PFSK-1 (cell line): ENCODE data around the gene IPPK. TPM values are rescaled to one million over a fixed set of nuclear protein-coding genes. Genes with fewer than 3 reads are reported as not detected.
A peak's percentile ranks its signal among the peaks of the same experiment; 100 is the strongest.

Experiments
- FOXP2 ChIP-seq: optimal IDR thresholded peaks from 2 replicates; pipeline ENCODE3; 2011; ENCODE audit warnings: borderline replicate concordance, control low read depth, inconsistent platforms; ENCODE audit not compliant: insufficient read depth; ENCODE audit errors: extremely low read length, extremely low read depth
- POLR2AphosphoS5 ChIP-seq: IDR thresholded peaks from 2 replicates; pipeline ENCODE4 v1.6.1; 2012; ENCODE audit warnings: low read depth, mild to moderate bottlenecking, control low read depth, low read length, moderate library complexity
- SIN3A ChIP-seq: IDR thresholded peaks from 2 replicates; pipeline ENCODE4 v1.6.1; 2012; ENCODE audit warnings: mild to moderate bottlenecking, low read length, moderate library complexity, borderline replicate concordance; ENCODE audit not compliant: insufficient read depth
- TAF1 ChIP-seq: IDR thresholded peaks from 2 replicates; pipeline ENCODE4 v1.6.1; 2012; ENCODE audit warnings: low read length, control low read depth, borderline replicate concordance; ENCODE audit not compliant: insufficient read depth
- polyA plus RNA-seq: library from polyadenylated mRNA; unstranded; fragments of >200 nt; gene quantifications from one replicate; pipeline ENCODE4 v1.2.1, GENCODE V29; 2012; ENCODE audit warnings: low read depth, missing spikeins; ENCODE audit not compliant: insufficient read length
- TF ChIP-seq, protein P1 (sequence below), 2 experiments: IDR thresholded peaks; 2 replicates each; pipeline versions ENCODE4 v1.6.1 to v1.8.0; 2011 to 2012; ENCODE audit warnings: low read depth in 2 of 2, low read length in 2 of 2, control low read depth in 1 of 2, inconsistent platforms in 1 of 2, mild to moderate bottlenecking in 1 of 2, moderate library complexity in 1 of 2; ENCODE audit not compliant: insufficient read depth in 1 of 2

Gene IPPK, protein sequence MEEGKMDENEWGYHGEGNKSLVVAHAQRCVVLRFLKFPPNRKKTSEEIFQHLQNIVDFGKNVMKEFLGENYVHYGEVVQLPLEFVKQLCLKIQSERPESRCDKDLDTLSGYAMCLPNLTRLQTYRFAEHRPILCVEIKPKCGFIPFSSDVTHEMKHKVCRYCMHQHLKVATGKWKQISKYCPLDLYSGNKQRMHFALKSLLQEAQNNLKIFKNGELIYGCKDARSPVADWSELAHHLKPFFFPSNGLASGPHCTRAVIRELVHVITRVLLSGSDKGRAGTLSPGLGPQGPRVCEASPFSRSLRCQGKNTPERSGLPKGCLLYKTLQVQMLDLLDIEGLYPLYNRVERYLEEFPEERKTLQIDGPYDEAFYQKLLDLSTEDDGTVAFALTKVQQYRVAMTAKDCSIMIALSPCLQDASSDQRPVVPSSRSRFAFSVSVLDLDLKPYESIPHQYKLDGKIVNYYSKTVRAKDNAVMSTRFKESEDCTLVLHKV
- 9.3 TPM for polyA plus RNA-seq

DNA sequence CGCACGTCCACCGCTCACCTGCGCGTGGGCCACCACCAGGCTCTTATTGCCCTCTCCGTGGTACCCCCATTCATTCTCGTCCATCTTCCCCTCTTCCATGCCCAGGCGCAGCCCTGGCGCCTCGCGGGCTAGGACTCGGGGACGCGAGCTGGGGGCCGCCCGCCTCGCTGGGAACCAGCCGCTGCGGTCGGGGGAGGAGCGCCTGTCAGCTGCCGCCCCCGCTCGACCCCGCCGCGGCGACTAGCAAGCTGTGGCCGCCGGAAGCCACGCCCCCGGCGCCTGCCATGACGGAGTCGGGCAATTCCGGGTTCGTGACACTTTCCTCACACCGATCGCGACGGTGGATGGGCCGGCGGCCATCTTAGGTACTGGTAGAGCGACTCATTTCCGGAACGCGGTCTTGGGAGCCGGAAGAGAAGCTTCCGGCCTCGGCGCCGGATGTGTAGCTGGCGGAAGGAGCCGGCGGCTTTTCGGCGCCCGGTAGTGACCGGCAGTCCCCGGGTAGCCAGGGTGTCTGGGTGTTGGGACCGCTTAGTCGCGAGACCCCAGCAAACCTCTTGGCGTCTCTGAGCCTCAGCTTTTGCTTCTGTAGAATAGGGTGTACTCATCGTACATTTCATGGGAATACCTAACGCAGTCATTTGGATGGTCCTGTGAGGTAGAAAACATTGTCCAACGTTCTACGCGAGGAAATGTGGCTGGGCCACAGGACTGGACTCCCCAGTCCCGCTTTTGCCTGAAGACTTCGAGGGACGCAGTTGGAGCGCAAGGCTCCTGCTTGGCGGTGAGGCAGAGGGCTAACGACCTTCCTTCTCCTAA lies at the start of gene IPPK:
IPPK (minus strand) TSS at position 242 of the 819 bp plus-strand sequence; CDS start at position 99, 143 bp downstream.
- TF ChIP-seq SIN3A (peak; percentile 59; the same call in 1 of the 2 replicates), FOXP2 (peak; percentile 86), POLR2AphosphoS5 (peak; percentile 67), TAF1 (peak; percentile 89)
- TF ChIP-seq, protein P1, sequence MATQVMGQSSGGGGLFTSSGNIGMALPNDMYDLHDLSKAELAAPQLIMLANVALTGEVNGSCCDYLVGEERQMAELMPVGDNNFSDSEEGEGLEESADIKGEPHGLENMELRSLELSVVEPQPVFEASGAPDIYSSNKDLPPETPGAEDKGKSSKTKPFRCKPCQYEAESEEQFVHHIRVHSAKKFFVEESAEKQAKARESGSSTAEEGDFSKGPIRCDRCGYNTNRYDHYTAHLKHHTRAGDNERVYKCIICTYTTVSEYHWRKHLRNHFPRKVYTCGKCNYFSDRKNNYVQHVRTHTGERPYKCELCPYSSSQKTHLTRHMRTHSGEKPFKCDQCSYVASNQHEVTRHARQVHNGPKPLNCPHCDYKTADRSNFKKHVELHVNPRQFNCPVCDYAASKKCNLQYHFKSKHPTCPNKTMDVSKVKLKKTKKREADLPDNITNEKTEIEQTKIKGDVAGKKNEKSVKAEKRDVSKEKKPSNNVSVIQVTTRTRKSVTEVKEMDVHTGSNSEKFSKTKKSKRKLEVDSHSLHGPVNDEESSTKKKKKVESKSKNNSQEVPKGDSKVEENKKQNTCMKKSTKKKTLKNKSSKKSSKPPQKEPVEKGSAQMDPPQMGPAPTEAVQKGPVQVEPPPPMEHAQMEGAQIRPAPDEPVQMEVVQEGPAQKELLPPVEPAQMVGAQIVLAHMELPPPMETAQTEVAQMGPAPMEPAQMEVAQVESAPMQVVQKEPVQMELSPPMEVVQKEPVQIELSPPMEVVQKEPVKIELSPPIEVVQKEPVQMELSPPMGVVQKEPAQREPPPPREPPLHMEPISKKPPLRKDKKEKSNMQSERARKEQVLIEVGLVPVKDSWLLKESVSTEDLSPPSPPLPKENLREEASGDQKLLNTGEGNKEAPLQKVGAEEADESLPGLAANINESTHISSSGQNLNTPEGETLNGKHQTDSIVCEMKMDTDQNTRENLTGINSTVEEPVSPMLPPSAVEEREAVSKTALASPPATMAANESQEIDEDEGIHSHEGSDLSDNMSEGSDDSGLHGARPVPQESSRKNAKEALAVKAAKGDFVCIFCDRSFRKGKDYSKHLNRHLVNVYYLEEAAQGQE (IDR thresholded peaks at IDR 0.05; ENCODE audit: insufficient read depth in 1 of 2, low read depth in 2 of 2, low read length in 2 of 2) = 0 out of 4 replicates have a peak, but pooled peaks have one; percentile 21 to 22

DNA sequence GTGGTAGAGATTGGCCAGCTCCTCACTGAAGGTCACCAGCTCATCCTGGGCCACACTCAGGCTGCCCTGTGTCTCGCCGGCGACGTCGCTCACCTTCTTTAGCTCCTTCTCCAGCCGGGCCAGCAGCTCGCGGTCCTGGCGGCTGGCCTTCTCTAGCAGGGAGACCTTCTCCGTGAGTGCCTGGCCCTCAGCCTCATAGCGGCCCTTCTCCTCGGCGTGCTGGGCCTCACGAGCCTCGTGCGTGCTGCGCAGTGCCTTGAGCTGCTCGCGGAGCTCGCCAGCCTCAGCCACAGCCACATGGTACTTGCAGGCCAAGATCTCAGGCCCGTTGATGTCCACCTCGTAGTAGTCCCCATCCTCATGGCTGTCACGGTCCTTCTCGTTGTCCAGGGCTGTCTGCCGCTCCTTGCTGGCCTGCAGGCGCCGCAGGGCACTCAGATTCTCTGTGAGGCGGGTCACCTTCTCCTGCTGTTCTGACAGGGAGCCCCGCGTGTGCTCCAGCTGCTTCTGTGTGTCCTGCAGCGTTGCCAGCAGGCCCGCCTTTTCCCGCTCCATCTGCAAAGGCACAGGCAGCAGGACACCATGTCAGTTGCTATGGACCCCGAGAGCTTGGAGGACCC lies 49.2 kb upstream of the IPPK start:
- TF ChIP-seq POLR2AphosphoS5 (no peak), SIN3A (no peak), TAF1 (no peak), FOXP2 (no peak)
- TF ChIP-seq, protein P1 (IDR thresholded peaks at IDR 0.05; ENCODE audit: insufficient read depth in 1 of 2, low read depth in 2 of 2, low read length in 2 of 2) = no peak

DNA sequence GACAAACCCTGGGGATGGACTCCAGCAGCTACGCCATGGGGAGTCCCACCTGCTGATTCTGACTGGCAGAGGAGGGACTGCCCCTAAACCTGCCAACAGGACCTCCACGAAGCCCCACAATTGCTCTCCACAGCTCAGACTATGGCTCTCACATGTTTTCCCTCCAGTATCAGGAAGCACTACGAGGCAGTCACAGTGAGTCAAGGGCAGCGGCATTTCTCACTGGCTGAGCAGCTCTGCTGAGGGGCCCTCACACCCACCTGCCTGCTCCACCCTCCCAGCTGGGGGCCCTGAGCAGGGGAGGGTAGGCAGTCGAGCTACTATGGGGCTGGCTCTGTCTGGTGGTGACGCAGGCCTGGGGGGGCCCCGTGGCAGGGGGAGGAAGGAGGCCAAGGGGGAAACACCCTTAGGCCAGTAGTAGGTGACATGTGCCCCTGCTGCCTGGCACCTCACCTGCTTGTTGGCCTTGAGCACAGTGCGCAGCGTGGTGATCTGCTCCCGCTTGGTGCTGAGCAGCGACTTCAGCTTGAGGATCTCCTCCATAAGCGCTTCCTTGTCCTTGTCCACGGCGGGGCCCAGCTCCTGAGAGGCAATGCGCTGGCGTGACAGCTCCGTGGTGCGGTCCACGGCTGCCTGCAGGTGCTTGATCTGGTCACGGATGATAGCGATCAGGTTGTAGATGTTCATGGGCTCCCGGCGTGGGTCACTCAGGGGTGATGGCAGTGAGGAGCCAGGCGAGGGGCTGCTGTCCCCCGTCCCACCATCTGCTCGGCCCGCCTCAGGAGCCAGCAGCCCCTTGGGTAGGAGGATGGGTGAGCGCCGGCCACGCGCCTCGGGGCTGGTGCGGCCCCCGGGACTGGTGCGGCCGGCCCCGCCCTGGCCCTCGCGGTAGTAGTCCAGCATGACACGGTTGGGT lies 48.4 kb upstream of the IPPK start:
- TF ChIP-seq FOXP2 (no peak), TAF1 (no peak), SIN3A (no peak), POLR2AphosphoS5 (no peak)
- TF ChIP-seq, protein P1 (IDR thresholded peaks at IDR 0.05; ENCODE audit: insufficient read depth in 1 of 2, low read depth in 2 of 2, low read length in 2 of 2) = no peak
